ENCODE measurements around the gene MFGE8.
"Not testable (repeated sequence)": the region's sequence is repeated elsewhere in the genome, so short reads cannot be mapped to it uniquely, and the experiment has no call there.

- TF ChIP-seq TCF4 (CRISPR knock-in tag; IDR thresholded peaks at IDR 0.05; ENCODE audit: borderline replicate concordance); CREB5 (CRISPR knock-in tag; IDR thresholded peaks at IDR 0.05; ENCODE audit: low read depth); ZFP30 (CRISPR knock-in tag; IDR thresholded peaks at IDR 0.05); ESRRG (CRISPR knock-in tag; IDR thresholded peaks at IDR 0.05); BACH2 (CRISPR knock-in tag; IDR thresholded peaks at IDR 0.05; ENCODE audit: borderline replicate concordance); ISL1 (CRISPR knock-in tag; IDR thresholded peaks at IDR 0.05): not testable (repeated sequence)
These were observed 16.3 kb upstream of the MFGE8 start for GRCh38 chr15:88929358-88930098.

Measured in SK-N-SH treated with all-trans-retinoic acid at 6 μM for 48 hours (cell line).